HG03135 (cell line): ENCODE measurements around the gene NFIX.

Experiments used
- ATAC-seq: cut with Tn5 transposase; IDR thresholded peaks from one replicate; pipeline ENCODE4 v1.9.1; 2021; ENCODE audit warnings: mild to moderate bottlenecking, moderate library complexity; ENCODE audit not compliant: unreplicated experiment

NFIX gene

DNA sequence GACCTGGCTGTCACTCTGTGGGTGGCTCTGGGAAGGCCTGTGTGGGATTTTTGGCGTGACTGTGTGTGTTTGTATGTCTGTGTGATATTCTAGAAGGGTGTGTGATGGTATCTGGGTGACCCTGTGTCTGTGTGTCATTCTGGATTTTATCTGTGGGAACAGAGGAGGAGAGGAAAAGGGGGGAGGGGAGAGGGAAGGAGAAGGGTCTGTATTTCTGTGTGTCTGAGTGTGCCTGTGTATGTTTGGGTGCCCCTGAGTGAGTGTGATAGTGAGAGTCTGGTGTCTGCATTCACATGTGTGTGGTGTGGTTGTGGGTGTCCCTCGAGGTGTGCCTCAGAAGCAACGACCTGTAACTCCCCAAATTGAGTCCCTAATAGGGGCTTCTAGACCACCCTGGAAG lies 8.1 kb upstream of the NFIX start:
- no peak for ATAC-seq

- no peak for ATAC-seq
Measured at GRCh38 chr19:12987781-12988180, 7.5 kb upstream of the NFIX start.

DNA sequence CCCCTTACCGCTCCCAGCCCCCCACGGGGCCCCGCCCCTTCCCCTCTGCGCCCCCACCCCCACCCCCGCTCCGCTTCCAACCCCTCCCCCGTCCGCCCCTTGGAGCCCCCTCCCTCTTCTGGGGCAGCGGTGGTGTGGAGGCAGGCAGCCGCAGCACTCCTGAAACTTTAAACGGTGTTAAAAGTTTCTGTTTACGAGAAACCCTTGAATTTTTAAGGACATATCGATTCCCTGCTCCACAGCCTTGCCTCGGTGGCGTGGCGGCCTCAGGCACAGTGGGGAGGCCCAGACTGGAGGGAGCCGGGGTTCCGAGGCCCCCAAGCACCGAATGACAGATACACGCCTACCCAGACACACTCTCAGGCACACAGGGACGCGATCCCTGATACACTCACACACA lies 4.8 kb upstream of the NFIX start:
- no peak for ATAC-seq

- ATAC-seq = no peak
Measured at GRCh38 chr19:12990853-12991252, 4.4 kb upstream of the NFIX start.

- no peak for ATAC-seq
Measured at GRCh38 chr19:12991296-12991695, 4.0 kb upstream of the NFIX start.

DNA sequence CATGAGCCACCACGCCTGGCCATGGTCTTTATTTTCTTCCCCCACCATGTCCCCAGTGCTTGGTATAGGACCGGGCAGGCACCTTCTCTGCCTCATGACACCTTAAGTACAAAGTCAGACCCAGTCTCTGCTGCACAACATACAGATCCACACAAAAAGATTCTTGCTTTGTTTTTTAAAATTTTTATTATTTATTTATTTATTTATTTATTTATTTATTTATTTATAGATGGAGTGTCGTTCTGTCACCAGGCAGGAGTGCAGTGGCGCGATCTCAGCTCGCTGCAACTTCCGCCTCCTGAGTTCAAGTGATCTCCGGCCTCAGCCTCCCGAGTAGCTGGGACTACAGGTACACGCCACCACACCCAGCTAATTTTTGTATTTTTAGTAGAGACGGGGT lies 2.5 kb upstream of the NFIX start:
- no peak for ATAC-seq

- no peak for ATAC-seq
Measured at GRCh38 chr19:12993562-12993961, 1.7 kb upstream of the NFIX start.

- no peak for ATAC-seq
Measured at GRCh38 chr19:12995596-12996405, 526 bp downstream of the NFIX start.

DNA sequence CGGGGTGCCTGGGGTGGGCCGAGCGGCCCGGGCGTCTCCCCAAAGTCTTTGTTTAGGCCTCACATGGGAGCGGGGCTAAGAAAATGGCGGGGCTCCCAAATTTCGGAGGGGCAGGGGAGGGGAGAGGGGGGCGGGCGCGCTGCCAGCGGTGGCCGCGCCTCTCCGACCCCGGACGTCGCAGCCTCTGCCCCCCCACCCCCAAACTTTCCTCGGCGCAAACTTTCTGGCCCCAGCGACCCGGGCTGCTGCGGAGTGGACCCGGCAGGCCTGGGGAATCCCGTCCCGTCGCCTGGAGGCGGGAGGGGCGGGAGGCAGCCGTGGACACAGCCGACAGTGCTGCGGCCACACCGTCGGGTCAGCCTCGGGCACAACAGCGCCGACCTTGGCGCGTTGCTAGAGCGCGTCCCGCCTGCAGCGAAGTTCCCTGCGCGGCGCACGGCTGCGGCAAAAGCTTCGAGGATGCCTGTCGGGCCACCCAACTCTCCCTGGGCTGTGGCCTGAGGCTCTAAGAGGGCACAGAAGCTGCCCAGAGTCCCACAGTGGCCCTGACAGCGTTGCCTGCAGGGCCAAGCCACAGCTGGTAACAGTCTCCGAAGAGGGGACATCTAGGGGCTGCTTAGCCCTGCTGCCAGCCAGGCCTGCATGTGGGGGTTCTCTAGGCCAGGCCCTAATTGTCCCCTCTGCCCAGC lies 1.3 kb downstream of the NFIX start:
- no peak for ATAC-seq

- no peak for ATAC-seq
Measured at GRCh38 chr19:12997179-12997966, 2.1 kb downstream of the NFIX start.

DNA sequence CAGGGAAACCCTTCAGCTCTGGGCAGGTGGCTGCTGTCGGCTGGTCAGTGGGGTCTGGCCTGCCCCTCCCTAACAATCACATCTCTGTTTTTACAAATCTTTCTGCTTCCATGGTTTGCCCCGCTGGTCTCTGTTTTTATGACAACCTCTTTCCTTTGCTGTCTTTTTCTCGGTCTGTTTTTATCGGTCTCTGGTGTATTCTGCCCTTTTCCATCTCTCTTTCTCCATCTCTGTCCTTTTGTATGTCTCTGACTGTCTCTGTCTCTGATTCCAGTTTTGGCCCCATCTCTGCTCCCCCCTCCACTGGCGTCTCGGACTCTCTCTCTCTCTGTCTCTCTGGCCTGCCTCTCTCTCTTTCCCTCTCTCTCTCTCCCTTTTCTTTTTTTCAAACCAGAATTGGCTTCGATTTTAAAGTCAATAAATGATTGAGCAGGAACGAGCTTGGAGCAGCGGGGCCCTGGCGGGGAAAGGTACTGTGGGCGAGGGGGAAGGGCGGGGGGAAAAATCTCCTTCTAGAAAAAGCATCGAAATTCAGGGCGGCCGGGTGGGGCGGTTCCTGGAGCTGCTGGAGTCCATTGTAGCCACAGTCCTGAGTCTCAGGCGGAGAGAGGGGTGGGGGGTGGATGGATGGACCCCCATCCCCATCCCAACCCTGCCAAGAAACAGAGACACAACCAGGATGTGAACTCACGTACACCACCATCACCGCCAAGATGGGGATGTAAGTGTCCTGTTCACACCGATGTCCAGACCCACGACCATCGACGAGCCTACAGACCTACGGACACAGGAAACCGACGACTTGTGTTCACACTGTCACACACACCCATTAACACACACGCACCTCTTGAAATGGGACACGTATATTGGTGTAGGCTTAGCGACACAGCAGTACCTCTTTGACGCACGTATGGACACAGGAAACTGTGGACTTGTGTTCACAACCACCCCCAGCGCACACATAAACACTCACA lies 3.0 kb downstream of the NFIX start:
- ATAC-seq = no peak

DNA sequence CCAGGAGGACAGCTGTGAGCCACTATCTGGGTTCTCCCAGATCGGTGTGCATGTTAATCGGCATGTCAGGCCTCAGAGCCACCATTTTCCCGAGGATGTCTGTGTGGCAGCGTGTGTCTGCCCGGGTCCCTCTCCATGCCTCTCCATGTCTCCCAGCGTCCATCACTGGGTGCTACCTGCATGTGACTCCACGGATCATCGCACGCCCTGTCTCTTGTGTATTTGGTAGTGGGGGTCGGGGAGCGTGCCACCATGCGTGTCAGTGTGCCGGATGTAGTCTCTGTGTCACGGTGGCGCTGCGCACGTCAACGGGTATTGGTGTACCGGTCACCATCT lies 5.9 kb downstream of the NFIX start:
- no peak for ATAC-seq

GRCh38 chr19:13001502-13002165 lies 6.4 kb downstream of the NFIX start:
- ATAC-seq = no peak

DNA sequence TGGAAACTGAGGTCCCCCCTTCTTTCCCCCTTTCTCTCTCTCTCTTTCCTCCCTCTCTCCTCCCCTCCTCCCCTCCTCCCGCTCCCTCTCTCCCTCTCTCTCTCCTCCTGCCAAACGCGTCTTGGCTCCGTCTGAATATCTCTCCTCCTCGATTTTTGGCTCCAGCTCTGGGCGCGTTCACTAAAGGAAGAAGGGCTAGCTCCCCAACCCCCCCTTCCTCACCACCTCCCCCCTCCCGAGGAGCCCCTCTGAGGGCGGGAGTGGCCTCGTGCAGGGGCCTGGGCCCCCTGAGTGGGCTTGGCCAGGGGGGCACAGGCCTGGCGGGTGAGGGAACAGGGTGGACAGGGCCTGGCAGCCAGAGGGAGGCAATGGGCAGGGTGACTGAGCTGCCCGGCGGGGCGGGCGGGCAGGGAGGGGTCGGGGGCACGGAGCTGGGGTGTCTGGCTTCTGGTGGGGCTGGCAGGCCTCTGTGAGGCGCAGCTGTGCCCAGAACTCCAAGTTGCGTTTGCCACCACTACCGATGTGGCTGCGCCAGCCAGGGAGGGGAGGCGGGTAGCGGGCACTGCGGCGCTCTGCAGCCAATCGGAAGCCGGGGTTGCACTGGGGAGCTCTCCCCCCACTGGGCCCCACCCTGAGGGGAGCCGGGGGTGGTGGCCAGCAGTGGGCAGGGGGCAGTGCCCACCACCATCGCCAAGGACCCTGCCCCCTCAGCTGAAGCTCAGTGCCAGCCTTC lies 7.1 kb downstream of the NFIX start:
- no peak for ATAC-seq

DNA sequence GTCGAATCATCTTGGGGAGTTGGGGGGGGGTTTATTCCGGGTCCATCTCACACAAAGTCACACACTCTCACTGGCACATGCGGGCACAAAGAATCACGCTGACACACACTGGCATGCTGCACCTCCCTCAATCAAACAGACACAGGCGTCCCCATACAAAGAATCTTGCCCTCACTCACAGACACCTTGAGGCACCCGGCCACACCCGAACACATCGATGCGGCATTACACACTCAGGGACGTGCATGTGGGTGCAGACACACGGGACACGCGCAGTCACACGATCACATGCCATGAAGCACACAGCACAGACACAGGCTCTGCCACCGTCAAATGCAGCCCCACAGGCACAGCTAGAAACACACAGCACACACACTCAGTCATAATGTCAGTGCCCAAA lies 7.8 kb downstream of the NFIX start:
- ATAC-seq = no peak

DNA sequence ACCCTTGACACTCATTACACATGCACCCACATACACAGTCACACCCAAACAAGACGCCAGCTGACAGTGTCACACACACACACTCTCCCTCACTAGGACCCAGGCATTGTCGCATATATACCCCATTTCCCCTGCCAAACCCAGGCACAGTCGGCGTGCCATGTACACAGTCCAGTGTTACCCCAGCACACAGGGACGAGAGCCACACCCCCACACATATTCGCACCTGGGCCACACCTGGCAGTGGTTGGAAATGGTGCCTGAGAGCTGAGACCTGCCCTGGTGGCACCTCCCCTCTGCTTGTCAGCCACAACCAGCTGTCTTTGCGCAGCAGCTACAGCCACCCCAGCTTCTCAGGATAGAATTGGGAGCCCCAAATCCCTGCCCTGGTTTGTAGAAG lies 9.0 kb downstream of the NFIX start:
- no peak for ATAC-seq

DNA sequence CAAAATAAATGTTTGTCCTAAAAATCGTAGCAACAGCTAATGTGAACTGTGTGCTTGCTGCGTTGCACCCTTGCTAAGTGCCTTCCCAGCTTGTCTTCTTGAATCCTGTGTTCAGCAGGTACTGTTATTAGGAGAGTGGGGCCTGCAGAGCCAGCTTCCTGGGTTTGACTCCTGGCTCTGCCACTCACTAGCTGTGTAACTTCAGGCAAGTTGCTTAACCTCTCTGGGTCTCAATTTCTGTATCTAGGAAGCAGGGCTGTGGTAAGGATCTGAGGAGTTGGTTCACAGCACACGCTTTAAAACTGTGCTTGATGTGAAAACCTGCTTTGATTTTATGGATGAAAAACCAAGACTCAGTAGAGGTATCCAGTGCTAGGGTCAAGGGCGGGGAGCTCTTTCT lies 10.0 kb downstream of the NFIX start:
- no peak for ATAC-seq

- no peak for ATAC-seq
Measured at GRCh38 chr19:13005861-13006370, 10.6 kb downstream of the NFIX start.
